HEK293 (cell line): ENCODE measurements around the gene SLMAP.

Experiments
- EGR2 ChIP-seq: fragments of 450-650 bp; formaldehyde crosslinking; IDR thresholded peaks from 2 replicates; pipeline ENCODE4 v1.5.1; 2016; ENCODE audit warnings: low read depth, missing biosample characterization, missing genetic modification characterization
- MEIS1 ChIP-seq: sonication (generic); formaldehyde crosslinking; IDR thresholded peaks from 2 replicates; pipeline ENCODE4 v1.8.1; 2022; ENCODE audit warnings: missing genetic modification reagents, mild to moderate bottlenecking, borderline replicate concordance
- ZNF549 ChIP-seq: fragments of 450-650 bp; IDR thresholded peaks from 2 replicates; pipeline ENCODE4 v1.5.1; 2018; ENCODE audit warnings: missing biosample characterization, missing genetic modification characterization, mild to moderate bottlenecking, inconsistent platforms, moderate library complexity
- TF ChIP-seq, protein P1 (sequence below): fragments of 450-650 bp; formaldehyde crosslinking; IDR thresholded peaks from 2 replicates; pipeline ENCODE4 v1.5.1; 2016; ENCODE audit warnings: missing biosample characterization, missing genetic modification characterization
- TF ChIP-seq, protein P2 (sequence below): fragments of 450-650 bp; formaldehyde crosslinking; IDR thresholded peaks from 2 replicates; pipeline ENCODE4 v1.5.0; 2017; ENCODE audit warnings: missing biosample characterization, missing genetic modification characterization, borderline replicate concordance
- TF ChIP-seq, protein P3 (sequence below): fragments of 450-650 bp; formaldehyde crosslinking; IDR thresholded peaks from 2 replicates; pipeline ENCODE4 v1.5.1; 2016; ENCODE audit warnings: missing biosample characterization, missing genetic modification characterization

DNA sequence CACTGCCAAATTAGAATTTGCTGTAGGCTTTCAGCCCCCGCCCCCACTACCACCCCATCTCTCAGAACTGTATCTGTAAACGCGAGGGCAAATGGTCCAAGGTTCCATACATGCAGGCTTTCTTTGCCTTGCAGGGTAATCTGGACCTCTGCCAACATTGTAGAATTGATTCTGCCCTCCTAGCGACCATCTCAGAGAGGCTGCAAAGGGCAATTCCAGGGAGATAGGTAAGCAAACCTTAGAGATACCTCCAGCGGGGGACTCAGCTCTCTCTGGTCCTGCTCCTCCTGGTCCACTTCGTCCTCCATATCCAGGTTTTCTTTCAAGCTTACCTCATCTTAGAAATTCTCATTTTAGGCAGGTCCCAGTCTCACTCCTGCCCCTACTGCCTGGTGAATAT lies 64.4 kb downstream of the SLMAP start:
- TF ChIP-seq MEIS1, result no peak
- TF ChIP-seq, protein P1, sequence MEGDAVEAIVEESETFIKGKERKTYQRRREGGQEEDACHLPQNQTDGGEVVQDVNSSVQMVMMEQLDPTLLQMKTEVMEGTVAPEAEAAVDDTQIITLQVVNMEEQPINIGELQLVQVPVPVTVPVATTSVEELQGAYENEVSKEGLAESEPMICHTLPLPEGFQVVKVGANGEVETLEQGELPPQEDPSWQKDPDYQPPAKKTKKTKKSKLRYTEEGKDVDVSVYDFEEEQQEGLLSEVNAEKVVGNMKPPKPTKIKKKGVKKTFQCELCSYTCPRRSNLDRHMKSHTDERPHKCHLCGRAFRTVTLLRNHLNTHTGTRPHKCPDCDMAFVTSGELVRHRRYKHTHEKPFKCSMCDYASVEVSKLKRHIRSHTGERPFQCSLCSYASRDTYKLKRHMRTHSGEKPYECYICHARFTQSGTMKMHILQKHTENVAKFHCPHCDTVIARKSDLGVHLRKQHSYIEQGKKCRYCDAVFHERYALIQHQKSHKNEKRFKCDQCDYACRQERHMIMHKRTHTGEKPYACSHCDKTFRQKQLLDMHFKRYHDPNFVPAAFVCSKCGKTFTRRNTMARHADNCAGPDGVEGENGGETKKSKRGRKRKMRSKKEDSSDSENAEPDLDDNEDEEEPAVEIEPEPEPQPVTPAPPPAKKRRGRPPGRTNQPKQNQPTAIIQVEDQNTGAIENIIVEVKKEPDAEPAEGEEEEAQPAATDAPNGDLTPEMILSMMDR (tag by site-specific recombination), result no peak
- no peak for TF ChIP-seq EGR2 (tag by site-specific recombination)
- TF ChIP-seq ZNF549 (tag by site-specific recombination), result no peak
- TF ChIP-seq, protein P2, sequence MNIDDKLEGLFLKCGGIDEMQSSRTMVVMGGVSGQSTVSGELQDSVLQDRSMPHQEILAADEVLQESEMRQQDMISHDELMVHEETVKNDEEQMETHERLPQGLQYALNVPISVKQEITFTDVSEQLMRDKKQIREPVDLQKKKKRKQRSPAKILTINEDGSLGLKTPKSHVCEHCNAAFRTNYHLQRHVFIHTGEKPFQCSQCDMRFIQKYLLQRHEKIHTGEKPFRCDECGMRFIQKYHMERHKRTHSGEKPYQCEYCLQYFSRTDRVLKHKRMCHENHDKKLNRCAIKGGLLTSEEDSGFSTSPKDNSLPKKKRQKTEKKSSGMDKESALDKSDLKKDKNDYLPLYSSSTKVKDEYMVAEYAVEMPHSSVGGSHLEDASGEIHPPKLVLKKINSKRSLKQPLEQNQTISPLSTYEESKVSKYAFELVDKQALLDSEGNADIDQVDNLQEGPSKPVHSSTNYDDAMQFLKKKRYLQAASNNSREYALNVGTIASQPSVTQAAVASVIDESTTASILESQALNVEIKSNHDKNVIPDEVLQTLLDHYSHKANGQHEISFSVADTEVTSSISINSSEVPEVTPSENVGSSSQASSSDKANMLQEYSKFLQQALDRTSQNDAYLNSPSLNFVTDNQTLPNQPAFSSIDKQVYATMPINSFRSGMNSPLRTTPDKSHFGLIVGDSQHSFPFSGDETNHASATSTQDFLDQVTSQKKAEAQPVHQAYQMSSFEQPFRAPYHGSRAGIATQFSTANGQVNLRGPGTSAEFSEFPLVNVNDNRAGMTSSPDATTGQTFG (tag by site-specific recombination), result no peak
- TF ChIP-seq, protein P3, sequence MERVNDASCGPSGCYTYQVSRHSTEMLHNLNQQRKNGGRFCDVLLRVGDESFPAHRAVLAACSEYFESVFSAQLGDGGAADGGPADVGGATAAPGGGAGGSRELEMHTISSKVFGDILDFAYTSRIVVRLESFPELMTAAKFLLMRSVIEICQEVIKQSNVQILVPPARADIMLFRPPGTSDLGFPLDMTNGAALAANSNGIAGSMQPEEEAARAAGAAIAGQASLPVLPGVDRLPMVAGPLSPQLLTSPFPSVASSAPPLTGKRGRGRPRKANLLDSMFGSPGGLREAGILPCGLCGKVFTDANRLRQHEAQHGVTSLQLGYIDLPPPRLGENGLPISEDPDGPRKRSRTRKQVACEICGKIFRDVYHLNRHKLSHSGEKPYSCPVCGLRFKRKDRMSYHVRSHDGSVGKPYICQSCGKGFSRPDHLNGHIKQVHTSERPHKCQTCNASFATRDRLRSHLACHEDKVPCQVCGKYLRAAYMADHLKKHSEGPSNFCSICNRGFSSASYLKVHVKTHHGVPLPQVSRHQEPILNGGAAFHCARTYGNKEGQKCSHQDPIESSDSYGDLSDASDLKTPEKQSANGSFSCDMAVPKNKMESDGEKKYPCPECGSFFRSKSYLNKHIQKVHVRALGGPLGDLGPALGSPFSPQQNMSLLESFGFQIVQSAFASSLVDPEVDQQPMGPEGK (tag by site-specific recombination), result peak; percentile 35; the same call in 1 of the 2 replicates
